B cell (primary cell): ENCODE data around the gene PSMF1.

Experiments
- EZH2 ChIP-seq: IDR thresholded peaks from 2 replicates; pipeline ENCODE4 v1.6.1; 2012; ENCODE audit warnings: borderline replicate concordance, low read depth, mild to moderate bottlenecking, moderate library complexity, low read length; ENCODE audit not compliant: insufficient read depth, poor library complexity, severe bottlenecking
- TF ChIP-seq, protein P1 (sequence below): fragments of 200-600 bp; IDR thresholded peaks from one replicate; pipeline ENCODE4 v1.8.0; 2022; ENCODE audit warnings: antibody characterized with exemption, mild to moderate bottlenecking

DNA sequence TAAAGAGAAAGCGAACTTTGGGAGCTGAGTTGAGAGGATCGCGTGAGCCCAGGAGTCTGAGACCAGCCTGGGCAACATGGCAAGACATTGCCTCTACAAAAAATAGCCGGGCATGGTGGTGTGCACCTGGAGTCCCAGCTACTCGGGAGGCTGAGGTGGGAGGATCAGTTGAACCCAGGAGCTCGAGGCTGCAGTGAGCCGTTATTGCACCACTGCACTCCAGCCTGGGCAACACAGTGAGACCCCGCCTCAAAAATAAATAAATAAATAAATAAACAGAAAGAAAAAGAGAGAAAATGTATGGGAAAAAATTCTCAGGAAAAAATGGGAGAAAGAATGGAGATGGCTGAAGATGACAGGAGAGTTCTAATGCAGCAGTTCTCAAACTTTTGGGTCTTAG lies 87.4 kb downstream of the PSMF1 start:
- TF ChIP-seq EZH2, result no peak
- TF ChIP-seq, protein P1, sequence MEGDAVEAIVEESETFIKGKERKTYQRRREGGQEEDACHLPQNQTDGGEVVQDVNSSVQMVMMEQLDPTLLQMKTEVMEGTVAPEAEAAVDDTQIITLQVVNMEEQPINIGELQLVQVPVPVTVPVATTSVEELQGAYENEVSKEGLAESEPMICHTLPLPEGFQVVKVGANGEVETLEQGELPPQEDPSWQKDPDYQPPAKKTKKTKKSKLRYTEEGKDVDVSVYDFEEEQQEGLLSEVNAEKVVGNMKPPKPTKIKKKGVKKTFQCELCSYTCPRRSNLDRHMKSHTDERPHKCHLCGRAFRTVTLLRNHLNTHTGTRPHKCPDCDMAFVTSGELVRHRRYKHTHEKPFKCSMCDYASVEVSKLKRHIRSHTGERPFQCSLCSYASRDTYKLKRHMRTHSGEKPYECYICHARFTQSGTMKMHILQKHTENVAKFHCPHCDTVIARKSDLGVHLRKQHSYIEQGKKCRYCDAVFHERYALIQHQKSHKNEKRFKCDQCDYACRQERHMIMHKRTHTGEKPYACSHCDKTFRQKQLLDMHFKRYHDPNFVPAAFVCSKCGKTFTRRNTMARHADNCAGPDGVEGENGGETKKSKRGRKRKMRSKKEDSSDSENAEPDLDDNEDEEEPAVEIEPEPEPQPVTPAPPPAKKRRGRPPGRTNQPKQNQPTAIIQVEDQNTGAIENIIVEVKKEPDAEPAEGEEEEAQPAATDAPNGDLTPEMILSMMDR, result no peak
